Muscle of arm (tissue), 12 donors: ENCODE measurements around the gene SCAMP4. TPM values are rescaled to one million over a fixed set of nuclear protein-coding genes. Genes with fewer than 3 reads are reported as not detected.

Source experiments
- DNase-seq: peaks from one replicate; pipeline ENCODE4 v3.0.0-alpha.2; 2013
- polyA plus RNA-seq, 12 donors: library from polyadenylated mRNA; unstranded; fragments of 120-200 nt; gene quantifications; one replicate each; pipeline ENCODE4 v1.2.1, GENCODE V29; 2013; ENCODE audit not compliant: insufficient read length in 12 of 12

The SCAMP4 gene
- polyA plus RNA-seq, 12 donors, result 18.3 to 42.5 (median 25.1) TPM; not detected in 1

- DNase-seq, result no peak
These were observed 5.0 kb downstream of the SCAMP4 start for GRCh38 chr19:1910177-1910576.

GRCh38 chr19:1911098-1911497 lies 5.9 kb downstream of the SCAMP4 start:
- no peak for DNase-seq

- no peak for DNase-seq
These were observed 6.8 kb downstream of the SCAMP4 start for GRCh38 chr19:1911995-1912394.

- no peak for DNase-seq
These were observed 7.7 kb downstream of the SCAMP4 start for GRCh38 chr19:1912760-1913505.

- DNase-seq, result no peak
These were observed 8.8 kb downstream of the SCAMP4 start for GRCh38 chr19:1913781-1914577.

- DNase-seq, result no peak
These were observed 9.7 kb downstream of the SCAMP4 start for GRCh38 chr19:1914826-1915341.

- no peak for DNase-seq
These were observed 11.9 kb downstream of the SCAMP4 start for GRCh38 chr19:1917146-1917545.

GRCh38 chr19:1917926-1918325 lies 12.7 kb downstream of the SCAMP4 start:
- DNase-seq, result no peak

GRCh38 chr19:1918975-1919374 lies 13.8 kb downstream of the SCAMP4 start:
- no peak for DNase-seq

- no peak for DNase-seq
These were observed 15.4 kb downstream of the SCAMP4 start for GRCh38 chr19:1920644-1921043.

- DNase-seq, result no peak
These were observed 16.1 kb downstream of the SCAMP4 start for GRCh38 chr19:1921326-1921725.

- DNase-seq, result no peak
These were observed 16.6 kb downstream of the SCAMP4 start for GRCh38 chr19:1921825-1922224.

GRCh38 chr19:1922803-1923202 lies 17.6 kb downstream of the SCAMP4 start:
- no peak for DNase-seq

GRCh38 chr19:1923319-1923718 lies 18.1 kb downstream of the SCAMP4 start:
- no peak for DNase-seq

- DNase-seq, result no peak
These were observed 19.2 kb downstream of the SCAMP4 start for GRCh38 chr19:1924320-1924961.

GRCh38 chr19:1925544-1925943 lies 20.3 kb downstream of the SCAMP4 start:
- DNase-seq, result no peak

- peak; percentile 72 for DNase-seq
These were observed 24.0 kb downstream of the SCAMP4 start for GRCh38 chr19:1929021-1929742.

GRCh38 chr19:1931445-1931844 lies 26.2 kb downstream of the SCAMP4 start:
- DNase-seq, result no peak

GRCh38 chr19:1932395-1932794 lies 27.2 kb downstream of the SCAMP4 start:
- DNase-seq, result no peak

- no peak for DNase-seq
These were observed 28.0 kb downstream of the SCAMP4 start for GRCh38 chr19:1933244-1933643.

GRCh38 chr19:1933942-1934341 lies 28.7 kb downstream of the SCAMP4 start:
- no peak for DNase-seq
